ENCODE data around the gene STK32A.

- TF ChIP-seq POLR2A (IDR thresholded peaks at IDR 0.05) = no peak
- TF ChIP-seq CTCF (IDR thresholded peaks at IDR 0.05) = peak; percentile 28 to 83 (median 62)
Observed at GRCh38 chr5:147223948-147224791, 10.7 kb upstream of the STK32A start.

Data from heart left ventricle (tissue), 13 donors.